IMR-90 (cell line): Measurements from ENCODE around the gene GSTA5. TPM values are rescaled to one million over a fixed set of nuclear protein-coding genes. Genes with fewer than 3 reads are reported as not detected.

Source experiments
- ATAC-seq: fragments of 200-7000 bp; cut with Tn5 transposase; 2 replicates; pipeline ENCODE4 v1.9.1; 2020; ENCODE audit warnings: low read depth, mild to moderate bottlenecking, moderate library complexity
- BruUV-seq: library from RNA; stranded (reverse); fragments of 400-500 nt; replicated peaks from 2 replicates; lab custom pipeline; 2021; lab: Mats Ljungman, UMichigan
- CTCF ChIA-PET: fragments of 300-600 bp; formaldehyde crosslinking; extraction: SDS; loops from one replicate; lab custom pipeline; 2021; ENCODE audit warnings: antibody characterized with exemption; lab: Yijun Ruan, JAX
- POLR2A ChIA-PET: fragments of 300-600 bp; sonication (Branson Sonifier 250); formaldehyde crosslinking; loops from one replicate; lab custom pipeline; 2022; ENCODE audit warnings: antibody characterized with exemption; ENCODE audit not compliant: unreplicated experiment; lab: Charles Lee
- DNase-seq: peaks from one replicate; pipeline ENCODE4 v3.0.0; 2013
- H2AFZ ChIP-seq: replicated peaks from 2 replicates; pipeline ENCODE3; 2013; ENCODE audit warnings: low read length, mild to moderate bottlenecking; ENCODE audit not compliant: poor library complexity
- H2AK5ac ChIP-seq: 2 replicates; pipeline ENCODE4 v1.6.1; 2013; ENCODE audit warnings: low read depth, low read length, inconsistent platforms
- H2AK9ac ChIP-seq: replicated peaks from 2 replicates; pipeline ENCODE3; 2013; ENCODE audit warnings: mild to moderate bottlenecking, low read depth, low read length, moderate library complexity; ENCODE audit not compliant: poor library complexity
- H2BK120ac ChIP-seq: 2 replicates; pipeline ENCODE4 v1.6.1; 2013; ENCODE audit warnings: low read depth, low read length, inconsistent platforms
- H2BK15ac ChIP-seq: 3 replicates; pipeline ENCODE4 v1.6.1; 2013; ENCODE audit warnings: low read depth, low read length, inconsistent platforms
- H2BK20ac ChIP-seq: 2 replicates; pipeline ENCODE4 v1.6.1; 2013; ENCODE audit warnings: low read depth, mild to moderate bottlenecking, inconsistent platforms, low read length, moderate library complexity
- H2BK5ac ChIP-seq: 2 replicates; pipeline ENCODE4 v1.6.1; 2013; ENCODE audit warnings: mild to moderate bottlenecking, low read depth, low read length, inconsistent platforms; ENCODE audit not compliant: poor library complexity, severe bottlenecking
- H3K14ac ChIP-seq: replicated peaks from 2 replicates; pipeline ENCODE4 v1.6.1; 2013; ENCODE audit warnings: low read depth, low read length, inconsistent platforms
- H3K18ac ChIP-seq: 2 replicates; pipeline ENCODE4 v1.6.1; 2013; ENCODE audit warnings: low read depth, low read length, control low read depth
- H3K23ac ChIP-seq: 2 replicates; pipeline ENCODE4 v1.6.1; 2013; ENCODE audit warnings: low read depth, low read length, inconsistent platforms
- H3K27ac ChIP-seq: 2 replicates; pipeline ENCODE4 v1.5.1; 2013; ENCODE audit warnings: mild to moderate bottlenecking, control low read depth, low read length; ENCODE audit not compliant: insufficient read depth
- H3K27me3 ChIP-seq: 2 replicates; pipeline ENCODE4 v1.6.1; 2013; ENCODE audit warnings: low read length; ENCODE audit not compliant: control insufficient read depth, insufficient read depth
- H3K36me3 ChIP-seq: 2 replicates; pipeline ENCODE4 v1.6.1; 2013; ENCODE audit warnings: low read length, mixed read lengths; ENCODE audit not compliant: control insufficient read depth, insufficient read depth
- H3K4ac ChIP-seq: 2 replicates; pipeline ENCODE4 v1.6.1; 2013; ENCODE audit warnings: low read depth, low read length, inconsistent platforms
- H3K4me1 ChIP-seq: 2 replicates; pipeline ENCODE4 v1.6.1; 2013; ENCODE audit warnings: low read length, mixed read lengths; ENCODE audit not compliant: control insufficient read depth, insufficient read depth
- H3K4me2 ChIP-seq: 2 replicates; pipeline ENCODE4 v1.6.1; 2013; ENCODE audit warnings: low read depth, mild to moderate bottlenecking, control low read depth, low read length, moderate library complexity
- H3K4me3 ChIP-seq: 2 replicates; pipeline ENCODE4 v1.5.1; 2013; ENCODE audit warnings: low read depth, mild to moderate bottlenecking, control low read depth, low read length, moderate library complexity; ENCODE audit not compliant: insufficient read depth
- H3K56ac ChIP-seq: 2 replicates; pipeline ENCODE4 v1.6.1; 2013; ENCODE audit warnings: low read length, inconsistent platforms; ENCODE audit not compliant: insufficient read depth; ENCODE audit errors: extremely low read depth
- H3K79me1 ChIP-seq, 2 experiments: 2 replicates each; pipeline ENCODE4 v1.6.1; 2013; ENCODE audit warnings: low read length in 2 of 2, inconsistent platforms in 1 of 2, low read depth in 1 of 2
- H3K9ac ChIP-seq: 2 replicates; pipeline ENCODE4 v1.6.1; 2013; ENCODE audit warnings: low read depth, low read length, control low read depth
- H3K9me1 ChIP-seq: 2 replicates; pipeline ENCODE4 v1.6.1; 2013; ENCODE audit warnings: low read length, inconsistent platforms; ENCODE audit not compliant: insufficient read depth
- H3K9me3 ChIP-seq: 2 replicates; pipeline ENCODE4 v1.6.1; 2013; ENCODE audit warnings: low read length; ENCODE audit not compliant: control insufficient read depth, insufficient read depth
- H4K20me1 ChIP-seq: 2 replicates; pipeline ENCODE4 v1.6.1; 2013; ENCODE audit warnings: low read length, inconsistent platforms; ENCODE audit not compliant: insufficient read depth
- H4K5ac ChIP-seq: 2 replicates; pipeline ENCODE4 v1.6.1; 2013; ENCODE audit warnings: mild to moderate bottlenecking, low read depth, low read length, control low read depth
- H4K8ac ChIP-seq, 2 experiments: 2 replicates each; pipeline ENCODE4 v1.6.1; 2013; ENCODE audit warnings: low read depth in 2 of 2, low read length in 2 of 2, control low read depth in 1 of 2, inconsistent platforms in 1 of 2
- H4K91ac ChIP-seq: 2 replicates; pipeline ENCODE4 v1.6.1; 2013; ENCODE audit warnings: low read depth, low read length, inconsistent platforms; ENCODE audit not compliant: insufficient read depth
- MAZ ChIP-seq: IDR thresholded peaks from 2 replicates; pipeline ENCODE4 v1.6.1; 2012; ENCODE audit warnings: low read depth, mild to moderate bottlenecking, low read length, improper control_type of control experiment, moderate library complexity, borderline replicate concordance
- NFE2L2 ChIP-seq: fragments of 150-350 bp; IDR thresholded peaks from 2 replicates; pipeline ENCODE4 v1.6.1; 2016; ENCODE audit warnings: low read depth, mild to moderate bottlenecking, low read length
- RFX5 ChIP-seq: IDR thresholded peaks from 2 replicates; pipeline ENCODE4 v1.8.0; 2012; ENCODE audit warnings: low read depth, mild to moderate bottlenecking, low read length, moderate library complexity
- USF2 ChIP-seq: fragments of 150-350 bp; IDR thresholded peaks from 2 replicates; pipeline ENCODE4 v1.6.1; 2017; ENCODE audit warnings: mild to moderate bottlenecking, antibody characterized with exemption, low read length, low read depth
- WGBS, 2 experiments: methylation state at CpG; one replicate each; pipeline versions ENCODE4 v1.1.5 to v1.1.7; 2013; ENCODE audit warnings: missing lambda C conversion rate in 2 of 2; ENCODE audit not compliant: insufficient read length in 1 of 2; ENCODE audit errors: extremely low coverage in 2 of 2; 5-methylcytosine and 5-hydroxymethylcytosine counted together
- dilution Hi-C: fragments of 300-500 bp; cut with HindIII; formaldehyde crosslinking; loops from one replicate; pipeline ENCODE4 v1.14.3; 2018; ENCODE audit warnings: low sequenced_read_pairs; ENCODE audit not compliant: unreplicated experiment
- in situ Hi-C: fragments of 300-500 bp; cut with MboI; formaldehyde crosslinking; loops from 3 replicates; pipeline ENCODE4 v1.14.3; 2019; ENCODE audit warnings: low sequenced_read_pairs, inconsistent platforms, mixed read lengths
- intact Hi-C: fragments of 100-400 bp; cut with micrococcal nuclease; formaldehyde crosslinking; loops from 2 replicates; pipeline ENCODE4 v1.10.0; 2022
- polyA plus RNA-seq, 3 experiments: library from polyadenylated mRNA; depleted of rRNA; stranded (reverse); fragments of >200 nt; gene quantifications; 2 replicates each; pipeline ENCODE4 v1.2.3, GENCODE V29; 2012; ENCODE audit warnings: low replicate concordance in 1 of 3
- total RNA-seq: library from RNA; depleted of rRNA; stranded (reverse); fragments of >200 nt; gene quantifications from 2 replicates; pipeline ENCODE4 v1.2.3, GENCODE V29; 2012
- TF ChIP-seq, protein P1 (sequence below): conservative IDR thresholded peaks from 2 replicates; pipeline ENCODE4 v1.5.1; 2012; ENCODE audit warnings: mild to moderate bottlenecking, low read depth, low read length, improper control_type of control experiment
- TF ChIP-seq, protein P2 (sequence below): fragments of 150-350 bp; IDR thresholded peaks from 2 replicates; pipeline ENCODE4 v1.6.1; 2016; ENCODE audit warnings: low read depth, mild to moderate bottlenecking, low read length, moderate library complexity, borderline replicate concordance

The GSTA5 gene
- total and polyA plus RNA-seq, 2 of the 4 experiments (the other 2 are of a cell fraction), result not detected

DNA sequence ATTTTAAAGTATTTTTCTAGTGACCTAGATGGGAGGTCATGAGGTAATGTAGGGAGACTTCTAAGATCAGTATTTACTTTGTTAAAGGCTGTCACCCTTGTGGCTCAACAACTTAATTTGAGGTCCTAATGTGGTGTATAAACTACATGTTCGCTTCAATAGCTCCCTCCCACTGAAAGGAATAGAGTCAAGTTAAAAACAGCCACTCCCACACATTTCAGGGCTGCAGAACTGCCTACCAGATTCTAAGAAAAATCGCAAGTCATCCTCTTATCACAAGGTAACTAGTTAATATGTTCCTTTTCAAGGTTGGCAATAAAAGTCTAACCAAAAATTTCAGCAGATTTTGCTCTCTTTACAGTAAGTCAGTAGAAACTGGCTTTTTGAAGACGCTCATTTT lies 52.1 kb downstream of the GSTA5 start:
- Histone ChIP-seq H3K56ac (no peak overlapping the region), H3K23ac (no peak overlapping the region), H4K91ac (no peak overlapping the region), H2BK20ac (peak overlapping the region; percentile 76; the same call in 1 of the 2 replicates), H3K4me2 (no peak overlapping the region), H2AK9ac (no peak overlapping the region), H3K9me1 (peaks cover 8% of the 10 kb centered on the region), H3K18ac (no peak overlapping the region; the same call in 1 of the 2 replicates), H3K79me1 (no peaks in the 10 kb centered on the region), H2AK5ac (no peak overlapping the region), H2AFZ (no peak overlapping the region), H3K4me3 (no peak overlapping the region), H3K14ac (no peak overlapping the region), H3K9me3 (0 out of 2 replicates have a peak, but pooled peaks cover 2% of the 10 kb centered on the region), H4K8ac (no peak overlapping the region), H2BK120ac (peak overlapping the region; percentile 60), H3K27ac (no peak overlapping the region), H3K27me3 (no peaks in the 10 kb centered on the region), H4K20me1 (no peaks in the 10 kb centered on the region), H3K36me3 (no peaks in the 10 kb centered on the region), H2BK15ac (no peak overlapping the region; the same call in 1 of the 3 replicates), H3K9ac (no peak overlapping the region), H3K4ac (peak overlapping the region; percentile 50; the same call in 1 of the 2 replicates), H3K4me1 (peaks cover 9% of the 10 kb centered on the region), H2BK5ac (peak overlapping the region; percentile 99), H4K5ac (no peak overlapping the region)
- dilution Hi-C loops, result no loop called here
- in situ Hi-C loops, result loop anchor here (5.0 kb wide), 1 partner anchor 39 kb away; no protein-coding TSS in a partner anchor
- ATAC-seq (no peak), DNase-seq (peak; percentile 6)
- ChIA-PET POLR2A (interaction anchor here (0.6 kb wide), 1 partner anchor 23 kb away, joined by 3 read pairs; no protein-coding TSS in a partner anchor), CTCF (interaction anchor here (0.5 kb wide), 1 partner anchor 697 kb away, joined by 3 read pairs; no protein-coding TSS in a partner anchor)
- WGBS, 2 experiments, result no CpG with 5 or more reads among the region's 3 CpGs
- TF ChIP-seq NFE2L2 (peak; percentile 83), USF2 (no peak), MAZ (no peak), RFX5 (no peak)
- TF ChIP-seq, protein P1, sequence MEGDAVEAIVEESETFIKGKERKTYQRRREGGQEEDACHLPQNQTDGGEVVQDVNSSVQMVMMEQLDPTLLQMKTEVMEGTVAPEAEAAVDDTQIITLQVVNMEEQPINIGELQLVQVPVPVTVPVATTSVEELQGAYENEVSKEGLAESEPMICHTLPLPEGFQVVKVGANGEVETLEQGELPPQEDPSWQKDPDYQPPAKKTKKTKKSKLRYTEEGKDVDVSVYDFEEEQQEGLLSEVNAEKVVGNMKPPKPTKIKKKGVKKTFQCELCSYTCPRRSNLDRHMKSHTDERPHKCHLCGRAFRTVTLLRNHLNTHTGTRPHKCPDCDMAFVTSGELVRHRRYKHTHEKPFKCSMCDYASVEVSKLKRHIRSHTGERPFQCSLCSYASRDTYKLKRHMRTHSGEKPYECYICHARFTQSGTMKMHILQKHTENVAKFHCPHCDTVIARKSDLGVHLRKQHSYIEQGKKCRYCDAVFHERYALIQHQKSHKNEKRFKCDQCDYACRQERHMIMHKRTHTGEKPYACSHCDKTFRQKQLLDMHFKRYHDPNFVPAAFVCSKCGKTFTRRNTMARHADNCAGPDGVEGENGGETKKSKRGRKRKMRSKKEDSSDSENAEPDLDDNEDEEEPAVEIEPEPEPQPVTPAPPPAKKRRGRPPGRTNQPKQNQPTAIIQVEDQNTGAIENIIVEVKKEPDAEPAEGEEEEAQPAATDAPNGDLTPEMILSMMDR, result no peak
- TF ChIP-seq, protein P2, sequence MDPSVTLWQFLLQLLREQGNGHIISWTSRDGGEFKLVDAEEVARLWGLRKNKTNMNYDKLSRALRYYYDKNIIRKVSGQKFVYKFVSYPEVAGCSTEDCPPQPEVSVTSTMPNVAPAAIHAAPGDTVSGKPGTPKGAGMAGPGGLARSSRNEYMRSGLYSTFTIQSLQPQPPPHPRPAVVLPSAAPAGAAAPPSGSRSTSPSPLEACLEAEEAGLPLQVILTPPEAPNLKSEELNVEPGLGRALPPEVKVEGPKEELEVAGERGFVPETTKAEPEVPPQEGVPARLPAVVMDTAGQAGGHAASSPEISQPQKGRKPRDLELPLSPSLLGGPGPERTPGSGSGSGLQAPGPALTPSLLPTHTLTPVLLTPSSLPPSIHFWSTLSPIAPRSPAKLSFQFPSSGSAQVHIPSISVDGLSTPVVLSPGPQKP, result no peak
- intact Hi-C loops, result no loop called here
- BruUV-seq, result no TSS peak
